ENCODE measurements around the gene TSPO.

The TSPO gene

GRCh38 chr22:43179146-43179910 lies 28.0 kb downstream of the TSPO start:
- no peak for DNase-seq (ENCODE audit: low spot score)

- DNase-seq (ENCODE audit: low spot score): no peak
These were observed 28.5 kb downstream of the TSPO start for GRCh38 chr22:43179911-43180195.

- no peak for DNase-seq (ENCODE audit: low spot score)
These were observed 29.3 kb downstream of the TSPO start for GRCh38 chr22:43180670-43181069.

- DNase-seq (ENCODE audit: low spot score): no peak
These were observed 30.1 kb downstream of the TSPO start for GRCh38 chr22:43181321-43182076.

GRCh38 chr22:43182118-43182517 lies 30.8 kb downstream of the TSPO start:
- no peak for DNase-seq (ENCODE audit: low spot score)

GRCh38 chr22:43182726-43183125 lies 31.4 kb downstream of the TSPO start:
- no peak for DNase-seq (ENCODE audit: low spot score)

GRCh38 chr22:43183496-43184277 lies 32.3 kb downstream of the TSPO start:
- no peak for DNase-seq (ENCODE audit: low spot score)

GRCh38 chr22:43185860-43186261 lies 34.5 kb downstream of the TSPO start:
- peak; percentile 29 for DNase-seq (ENCODE audit: low spot score)

- DNase-seq (ENCODE audit: low spot score): peak; percentile 16
These were observed 35.2 kb downstream of the TSPO start, which contains the start of gene TTLL12 for GRCh38 chr22:43186272-43187170. Gene TTLL12, minus strand, starts transcription at chr22:43187134. Its CDS starts 65 bp downstream, at chr22:43187069.

- peak; percentile 89 for DNase-seq (ENCODE audit: low spot score)
These were observed 36.1 kb downstream of the TSPO start for GRCh38 chr22:43187171-43188099.

- DNase-seq (ENCODE audit: low spot score): no peak
These were observed 37.6 kb downstream of the TSPO start for GRCh38 chr22:43188829-43189545.

GRCh38 chr22:43191831-43192230 lies 40.5 kb downstream of the TSPO start:
- DNase-seq (ENCODE audit: low spot score): no peak

- DNase-seq (ENCODE audit: low spot score): no peak
These were observed 46.0 kb downstream of the TSPO start for GRCh38 chr22:43197271-43197941.

- DNase-seq (ENCODE audit: low spot score): no peak
These were observed 46.8 kb downstream of the TSPO start for GRCh38 chr22:43198126-43198525.

- DNase-seq (ENCODE audit: low spot score): no peak
These were observed 47.6 kb downstream of the TSPO start for GRCh38 chr22:43198936-43199335.

- DNase-seq (ENCODE audit: low spot score): no peak
These were observed 48.2 kb downstream of the TSPO start for GRCh38 chr22:43199541-43199940.

- no peak for DNase-seq (ENCODE audit: low spot score)
These were observed 48.7 kb downstream of the TSPO start for GRCh38 chr22:43200031-43200430.

- DNase-seq (ENCODE audit: low spot score): no peak
These were observed 49.2 kb downstream of the TSPO start for GRCh38 chr22:43200555-43200954.

- DNase-seq (ENCODE audit: low spot score): no peak
These were observed 50.3 kb downstream of the TSPO start for GRCh38 chr22:43201486-43202219.
